ENCODE results near the gene CAPZB.

DNA sequence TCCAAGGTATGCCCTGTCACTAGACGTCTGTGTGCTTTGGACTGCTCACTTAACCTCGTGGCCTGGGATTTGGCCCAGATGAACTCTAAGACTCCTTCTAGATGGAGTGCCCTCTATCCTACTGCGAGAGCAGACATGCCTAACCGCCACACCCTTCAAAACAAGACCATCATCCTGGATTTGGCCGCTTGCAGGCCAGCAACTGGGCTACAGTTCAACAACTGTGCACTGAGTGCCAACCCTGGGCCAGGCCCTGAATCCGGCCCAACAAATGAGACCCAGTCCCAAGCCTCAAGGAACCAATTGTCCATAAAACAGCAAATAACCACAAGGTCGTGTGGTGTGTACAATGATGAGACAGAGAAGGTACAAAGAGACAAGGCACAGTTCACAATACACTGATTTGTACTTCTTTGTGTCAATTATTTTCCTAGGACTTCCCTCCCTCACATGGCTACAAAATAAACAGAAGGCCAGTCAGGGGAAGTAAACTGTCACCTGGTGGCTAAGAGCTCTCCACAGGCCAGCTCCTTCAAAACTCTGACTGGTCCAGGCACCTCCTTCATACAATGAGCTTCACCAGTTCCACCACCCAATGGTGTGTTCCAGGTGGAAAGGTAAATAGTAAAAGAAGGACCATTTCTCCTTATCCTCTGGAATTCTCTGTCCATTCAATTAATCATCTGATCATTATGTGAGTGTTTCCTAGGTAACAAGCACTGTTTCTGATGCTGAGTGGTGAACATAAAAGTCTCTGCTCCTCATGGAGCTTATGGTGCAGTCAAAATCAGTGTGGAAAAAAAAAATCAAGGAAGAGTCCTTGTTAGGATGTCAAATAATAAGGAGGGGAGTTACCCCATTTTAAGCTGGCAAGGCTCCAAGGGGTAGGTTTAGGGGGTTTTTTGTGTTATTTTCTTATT lies 60.4 kb downstream of the CAPZB start:
- TF ChIP-seq POLR2AphosphoS5 (IDR thresholded peaks at IDR 0.05; ENCODE audit: borderline replicate concordance, low read depth, low read length) = no peak
- TF ChIP-seq EZH2 (IDR thresholded peaks at IDR 0.05) = no peak

Data from SK-N-MC (cell line).